GM18858 (cell line): ENCODE measurements around the gene KLK15.

ENCODE experiments used
- ATAC-seq: cut with Tn5 transposase; IDR thresholded peaks from one replicate; pipeline ENCODE4 v1.9.1; 2021; ENCODE audit not compliant: unreplicated experiment

KLK15 gene

GRCh38 chr19:50777261-50777660 is 56.1 kb downstream of the KLK15 start:
- ATAC-seq: no peak

DNA sequence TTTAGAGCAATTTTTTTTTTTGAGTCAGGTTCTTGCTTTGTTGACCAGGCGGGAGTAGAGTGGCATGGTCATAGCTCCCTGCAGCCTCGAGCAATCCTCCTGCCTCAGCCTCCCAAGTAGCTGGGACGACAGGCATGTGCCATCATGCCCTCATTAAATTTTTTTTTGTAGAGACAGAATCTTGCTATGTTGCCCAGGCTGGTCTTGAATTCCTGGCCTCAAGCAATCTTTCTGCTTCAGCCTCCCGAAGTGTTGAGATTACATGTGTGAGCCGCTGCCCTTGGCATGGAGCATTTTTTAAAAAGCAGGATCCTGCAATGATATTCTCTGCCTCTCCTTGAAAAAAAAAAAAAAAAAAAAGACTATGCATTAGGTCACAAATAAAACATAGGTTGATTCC is 57.2 kb downstream of the KLK15 start:
- ATAC-seq: no peak
